ENCODE results near the gene NFKBIA. TPM values are rescaled to one million over a fixed set of nuclear protein-coding genes. Genes with fewer than 3 reads are reported as not detected.

The NFKBIA gene
- total RNA-seq, 4 donors from 2014 or later, result 362 to 1,916 (median 456) TPM

GRCh38 chr14:35430459-35431199 lies 26.1 kb upstream of the NFKBIA start:
- no peak overlapping the region for H3K4me3 ChIP-seq
- 79 to 82% methylated on average over 11 to 13 of the region's 13 CpGs for WGBS, 2 donors (ENCODE audit: low coverage in 1 of 2)
- in situ Hi-C loops (cut with MboI; ENCODE audit: low pct_ligation_motif_present in 1 of 4, low pct_unique_long_range_greater_than_20kb in 1 of 4, low sequenced_read_pairs in 3 of 4) (loop anchor here in 1 of 4 donors (25.0 kb wide), 1 partner anchor 768 kb away; no protein-coding TSS in a partner anchor), intact Hi-C loops (cut with DNase I; ENCODE audit: low total_unique reads) (no loop called here)
- no peaks in the 10 kb centered on the region for H3K27me3 ChIP-seq
- no peaks in the 10 kb centered on the region for H3K9me3 ChIP-seq
- H3K36me3 ChIP-seq, result no peaks in the 10 kb centered on the region
- no peaks in the 10 kb centered on the region for H3K4me1 ChIP-seq
- H3K27ac ChIP-seq, result no peak overlapping the region
- DNase-seq, result no peak
- TF ChIP-seq POLR2A (IDR thresholded peaks at IDR 0.05), result no peak
- TF ChIP-seq CTCF (IDR thresholded peaks at IDR 0.05), result no peak
- TF ChIP-seq EP300 (IDR thresholded peaks at IDR 0.05; ENCODE audit: low read depth), result no peak
- no peak for TF ChIP-seq POLR2AphosphoS5 (IDR thresholded peaks at IDR 0.05)

- no peaks in the 10 kb centered on the region for H3K4me1 ChIP-seq
- intact Hi-C loops (cut with DNase I; ENCODE audit: low total_unique reads), result no loop called here
- H3K27ac ChIP-seq, result no peak overlapping the region
- WGBS, 2 donors (ENCODE audit: low coverage in 1 of 2), result 53 to 54% methylated on average over 4 of the region's 4 CpGs
- no peaks in the 10 kb centered on the region for H3K9me3 ChIP-seq
- in situ Hi-C loops (cut with MboI; ENCODE audit: low pct_ligation_motif_present in 1 of 4, low pct_unique_long_range_greater_than_20kb in 1 of 4, low sequenced_read_pairs in 3 of 4), result loop anchor here in 1 of 4 donors (25.0 kb wide), 1 partner anchor 768 kb away; no protein-coding TSS in a partner anchor
- no peak for DNase-seq
- no peaks in the 10 kb centered on the region for H3K27me3 ChIP-seq
- no peaks in the 10 kb centered on the region for H3K36me3 ChIP-seq
- H3K4me3 ChIP-seq, result no peak overlapping the region
- TF ChIP-seq CTCF (IDR thresholded peaks at IDR 0.05), result no peak
- no peak for TF ChIP-seq POLR2A (IDR thresholded peaks at IDR 0.05)
- TF ChIP-seq EP300 (IDR thresholded peaks at IDR 0.05; ENCODE audit: low read depth), result no peak
- TF ChIP-seq POLR2AphosphoS5 (IDR thresholded peaks at IDR 0.05), result no peak
These were observed 25.4 kb upstream of the NFKBIA start for GRCh38 chr14:35429951-35430350.

GRCh38 chr14:35425850-35426249 lies 21.3 kb upstream of the NFKBIA start:
- intact Hi-C loops (cut with DNase I; ENCODE audit: low total_unique reads) (no loop called here), in situ Hi-C loops (cut with MboI; ENCODE audit: low pct_ligation_motif_present in 1 of 4, low pct_unique_long_range_greater_than_20kb in 1 of 4, low sequenced_read_pairs in 3 of 4) (loop anchor here in 1 of 4 donors (25.0 kb wide), 1 partner anchor 764 kb away; no protein-coding TSS in a partner anchor)
- peaks cover 0 to 6% (median 2%) of the 10 kb centered on the region in 4 donors for H3K4me1 ChIP-seq
- H3K27ac ChIP-seq, result no peak overlapping the region
- WGBS, 2 donors (ENCODE audit: low coverage in 1 of 2), result 74 to 86% methylated on average over 2 of the region's 2 CpGs
- TF ChIP-seq POLR2AphosphoS5 (IDR thresholded peaks at IDR 0.05), result no peak
- TF ChIP-seq CTCF (IDR thresholded peaks at IDR 0.05), result no peak
- no peaks in the 10 kb centered on the region for H3K9me3 ChIP-seq
- H3K27me3 ChIP-seq, result no peaks in the 10 kb centered on the region
- H3K36me3 ChIP-seq, result no peaks in the 10 kb centered on the region
- H3K4me3 ChIP-seq, result no peak overlapping the region
- DNase-seq, result no peak

- TF ChIP-seq POLR2AphosphoS5 (IDR thresholded peaks at IDR 0.05), result no peak
- TF ChIP-seq EP300 (IDR thresholded peaks at IDR 0.05; ENCODE audit: low read depth), result no peak
- TF ChIP-seq CTCF (IDR thresholded peaks at IDR 0.05), result no peak
- TF ChIP-seq POLR2A (IDR thresholded peaks at IDR 0.05), result no peak
- Histone ChIP-seq H3K27me3 (no peaks in the 10 kb centered on the region), H3K9me3 (no peaks in the 10 kb centered on the region), H3K4me3 (no peak overlapping the region), H3K27ac (no peak overlapping the region), H3K36me3 (no peaks in the 10 kb centered on the region), H3K4me1 (peaks cover 0 to 6% (median 2%) of the 10 kb centered on the region in 4 donors)
- in situ Hi-C loops (cut with MboI; ENCODE audit: low pct_ligation_motif_present in 1 of 4, low pct_unique_long_range_greater_than_20kb in 1 of 4, low sequenced_read_pairs in 3 of 4) (loop anchor here in 2 of 4 donors (5.0 to 25.0 kb wide), 5 partner anchors 136 to 711 kb away; partner anchors contain the start of genes CFL2 (in 1 of the 2), PPP2R3C (in 1 of the 2), PRORP (in 1 of the 2) and PSMA6 (in 1 of the 2)), intact Hi-C loops (cut with DNase I; ENCODE audit: low total_unique reads) (no loop called here)
- no peak for DNase-seq
These were observed 19.1 kb upstream of the NFKBIA start for GRCh38 chr14:35423621-35424020.

Measured in transverse colon (tissue), 4 donors.